GM10266 (cell line): Measurements from ENCODE around the gene RAB1A.

Experiments
- DNase-seq: peaks from one replicate; pipeline ENCODE4 v3.0.0; 2012; ENCODE audit errors: extremely low spot score
- TF ChIP-seq, protein P1 (sequence below): IDR thresholded peaks from 2 replicates; pipeline ENCODE4 v1.5.1; 2012; ENCODE audit warnings: mild to moderate bottlenecking, low read depth; ENCODE audit not compliant: control insufficient read depth, insufficient read depth; ENCODE audit errors: missing control alignments

The RAB1A gene

DNA sequence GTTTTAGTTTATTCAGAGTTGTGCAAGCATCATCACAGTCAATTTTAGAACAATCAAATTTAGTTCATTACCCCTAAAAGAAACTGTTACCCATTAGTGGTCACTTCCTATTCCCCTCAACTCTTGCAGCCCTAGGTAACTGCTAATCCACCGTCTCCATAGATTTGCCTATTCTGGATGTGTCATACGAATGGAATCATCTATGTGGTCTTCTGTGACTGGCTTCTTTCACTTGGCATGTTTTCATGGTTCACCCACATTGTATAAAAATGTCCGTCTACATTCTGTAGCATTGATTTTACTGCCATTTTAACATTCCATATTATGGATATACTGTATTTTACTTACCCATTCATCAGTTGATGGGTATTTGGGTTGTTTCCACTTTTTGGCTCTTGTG, 79.0 kb downstream of the RAB1A start:
- no peak for DNase-seq
- TF ChIP-seq, protein P1, sequence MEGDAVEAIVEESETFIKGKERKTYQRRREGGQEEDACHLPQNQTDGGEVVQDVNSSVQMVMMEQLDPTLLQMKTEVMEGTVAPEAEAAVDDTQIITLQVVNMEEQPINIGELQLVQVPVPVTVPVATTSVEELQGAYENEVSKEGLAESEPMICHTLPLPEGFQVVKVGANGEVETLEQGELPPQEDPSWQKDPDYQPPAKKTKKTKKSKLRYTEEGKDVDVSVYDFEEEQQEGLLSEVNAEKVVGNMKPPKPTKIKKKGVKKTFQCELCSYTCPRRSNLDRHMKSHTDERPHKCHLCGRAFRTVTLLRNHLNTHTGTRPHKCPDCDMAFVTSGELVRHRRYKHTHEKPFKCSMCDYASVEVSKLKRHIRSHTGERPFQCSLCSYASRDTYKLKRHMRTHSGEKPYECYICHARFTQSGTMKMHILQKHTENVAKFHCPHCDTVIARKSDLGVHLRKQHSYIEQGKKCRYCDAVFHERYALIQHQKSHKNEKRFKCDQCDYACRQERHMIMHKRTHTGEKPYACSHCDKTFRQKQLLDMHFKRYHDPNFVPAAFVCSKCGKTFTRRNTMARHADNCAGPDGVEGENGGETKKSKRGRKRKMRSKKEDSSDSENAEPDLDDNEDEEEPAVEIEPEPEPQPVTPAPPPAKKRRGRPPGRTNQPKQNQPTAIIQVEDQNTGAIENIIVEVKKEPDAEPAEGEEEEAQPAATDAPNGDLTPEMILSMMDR, result no peak

DNA sequence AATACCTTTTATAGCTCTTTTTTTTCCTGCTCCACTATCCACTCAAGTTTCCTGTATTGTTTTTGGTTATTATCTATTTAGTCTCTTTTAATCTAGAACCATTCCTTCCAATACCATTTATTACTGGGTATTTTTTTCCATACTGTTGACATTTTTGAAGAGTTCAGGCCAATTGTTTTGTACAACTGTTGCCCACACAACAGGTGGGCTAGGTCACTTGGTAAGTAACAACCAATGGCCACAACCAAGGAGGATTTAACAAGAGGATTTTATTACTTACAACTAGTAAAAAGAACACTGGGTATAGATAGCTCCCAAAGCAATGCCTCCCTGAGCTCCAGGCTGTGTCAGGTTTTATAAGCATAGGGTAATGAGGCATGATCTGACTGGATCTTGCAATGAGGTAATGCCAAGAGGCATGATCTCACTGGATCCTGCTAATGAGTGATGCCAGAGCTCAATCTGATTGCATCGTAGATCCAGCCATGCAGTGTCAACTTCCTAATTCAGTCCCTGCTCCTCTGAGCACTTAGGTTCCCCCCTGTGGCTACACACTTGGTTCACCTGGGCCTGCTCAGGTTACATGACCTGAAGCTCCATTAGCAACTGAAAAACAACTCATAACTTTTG, 80.8 kb downstream of the RAB1A start:
- DNase-seq, result no peak
- TF ChIP-seq, protein P1, result no peak

DNA sequence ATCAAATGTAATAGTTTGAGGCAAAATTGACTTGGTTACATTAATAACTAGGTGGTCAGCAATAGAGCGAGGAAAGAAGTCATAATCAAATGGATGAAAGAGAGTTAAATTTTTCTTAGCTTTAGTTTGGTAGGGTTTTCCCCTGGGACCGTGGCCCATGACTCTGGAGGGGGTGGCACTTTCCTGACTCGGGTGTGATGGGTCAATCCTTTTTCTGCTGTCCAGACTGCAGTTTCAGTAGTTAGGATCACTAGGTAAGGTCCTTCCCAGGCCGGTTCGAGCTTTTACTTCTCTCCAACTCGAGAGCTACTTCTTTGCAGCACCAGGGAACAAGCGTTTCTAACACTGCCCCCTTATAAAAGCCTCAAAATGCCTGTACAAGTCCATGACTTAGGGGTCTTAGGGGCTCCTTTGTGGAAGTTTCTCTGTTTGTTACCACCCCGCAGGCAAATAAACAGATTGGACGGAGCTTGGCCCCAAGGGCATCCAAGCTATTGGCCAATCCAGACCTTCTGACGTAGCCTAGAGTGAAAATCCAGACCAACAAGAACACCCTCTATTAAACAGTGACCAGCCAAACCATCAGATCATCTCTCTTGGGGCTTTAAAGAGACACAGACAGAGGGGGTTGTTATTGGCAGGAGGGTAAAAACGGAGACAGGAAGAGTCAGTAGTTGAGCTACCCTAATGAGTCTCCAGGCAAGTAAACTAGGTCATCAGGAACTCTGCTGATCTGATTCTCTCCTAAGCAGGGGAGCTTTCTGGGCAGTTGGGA, 83.1 kb downstream of the RAB1A start:
- TF ChIP-seq, protein P1, result no peak
- no peak for DNase-seq

DNA sequence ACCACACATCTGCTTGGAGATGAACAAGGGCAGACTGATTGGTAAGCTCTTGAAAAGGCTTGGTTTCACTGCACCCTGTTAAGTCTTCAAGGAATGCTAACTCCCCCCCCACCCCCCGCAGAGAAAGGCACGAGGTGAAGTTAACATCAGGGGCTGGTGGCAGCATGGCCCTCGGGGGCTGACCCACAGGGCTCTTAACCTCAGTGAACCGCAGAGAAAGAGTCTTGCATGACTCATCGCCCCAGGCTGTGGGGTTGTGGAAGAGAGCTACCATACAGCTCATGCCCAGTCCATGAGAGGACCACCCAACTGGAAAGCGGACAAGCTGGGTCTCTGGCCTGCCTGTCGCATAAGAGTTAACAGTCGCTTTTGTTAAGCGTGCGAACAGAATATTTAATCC, 84.3 kb downstream of the RAB1A start:
- TF ChIP-seq, protein P1, result no peak
- no peak for DNase-seq

DNA sequence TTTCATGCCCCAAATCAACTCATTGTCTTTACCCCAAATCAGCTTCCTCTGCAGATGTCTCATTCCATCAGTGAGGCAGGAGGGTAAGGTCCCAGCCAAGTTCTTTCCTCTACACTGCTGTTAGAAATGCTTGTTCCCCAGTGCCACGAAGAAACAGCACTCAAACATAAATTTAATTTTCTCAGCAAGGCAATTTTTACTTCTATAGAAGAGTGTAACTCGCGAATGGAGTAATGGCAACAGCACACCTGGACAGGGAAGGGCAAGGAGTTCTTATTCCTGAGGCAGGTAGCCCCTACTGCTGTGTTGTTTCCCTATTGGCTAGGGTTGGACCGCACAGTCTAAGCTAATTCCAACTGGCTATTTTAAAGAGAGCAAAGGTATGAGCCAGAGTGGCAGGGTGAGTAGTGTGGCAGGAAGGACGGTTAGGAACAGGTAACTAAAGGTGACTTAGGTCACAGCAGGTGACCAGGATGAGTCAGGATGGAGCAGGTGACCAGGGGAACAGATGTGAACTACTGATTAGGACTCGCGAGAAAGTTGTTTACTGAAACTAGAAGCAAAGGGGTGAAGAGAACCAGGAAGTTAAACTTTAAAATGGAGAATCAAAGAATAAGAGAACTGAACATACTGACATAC, 85.7 kb downstream of the RAB1A start:
- TF ChIP-seq, protein P1, result no peak
- no peak for DNase-seq

DNA sequence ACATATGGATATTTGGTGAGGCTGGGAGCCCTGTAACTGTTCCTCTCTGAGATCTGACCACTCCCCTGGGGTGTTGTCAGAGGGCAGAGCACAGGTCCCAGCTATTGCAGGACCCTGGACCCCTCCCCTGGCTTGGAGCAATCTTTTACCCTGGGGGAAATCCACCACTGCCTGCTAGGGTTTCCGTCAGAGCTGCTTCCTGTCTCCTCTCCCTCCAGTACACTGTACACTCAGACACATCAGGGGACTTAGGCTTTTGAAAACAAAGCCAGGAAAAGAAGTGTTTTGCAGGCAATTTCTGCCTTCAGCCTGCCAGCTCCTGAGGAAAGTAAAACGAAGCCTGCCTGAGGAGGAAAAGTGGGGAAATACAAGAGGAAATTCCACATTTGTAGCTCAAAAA, 86.9 kb downstream of the RAB1A start:
- no peak for DNase-seq
- TF ChIP-seq, protein P1, result no peak

DNA sequence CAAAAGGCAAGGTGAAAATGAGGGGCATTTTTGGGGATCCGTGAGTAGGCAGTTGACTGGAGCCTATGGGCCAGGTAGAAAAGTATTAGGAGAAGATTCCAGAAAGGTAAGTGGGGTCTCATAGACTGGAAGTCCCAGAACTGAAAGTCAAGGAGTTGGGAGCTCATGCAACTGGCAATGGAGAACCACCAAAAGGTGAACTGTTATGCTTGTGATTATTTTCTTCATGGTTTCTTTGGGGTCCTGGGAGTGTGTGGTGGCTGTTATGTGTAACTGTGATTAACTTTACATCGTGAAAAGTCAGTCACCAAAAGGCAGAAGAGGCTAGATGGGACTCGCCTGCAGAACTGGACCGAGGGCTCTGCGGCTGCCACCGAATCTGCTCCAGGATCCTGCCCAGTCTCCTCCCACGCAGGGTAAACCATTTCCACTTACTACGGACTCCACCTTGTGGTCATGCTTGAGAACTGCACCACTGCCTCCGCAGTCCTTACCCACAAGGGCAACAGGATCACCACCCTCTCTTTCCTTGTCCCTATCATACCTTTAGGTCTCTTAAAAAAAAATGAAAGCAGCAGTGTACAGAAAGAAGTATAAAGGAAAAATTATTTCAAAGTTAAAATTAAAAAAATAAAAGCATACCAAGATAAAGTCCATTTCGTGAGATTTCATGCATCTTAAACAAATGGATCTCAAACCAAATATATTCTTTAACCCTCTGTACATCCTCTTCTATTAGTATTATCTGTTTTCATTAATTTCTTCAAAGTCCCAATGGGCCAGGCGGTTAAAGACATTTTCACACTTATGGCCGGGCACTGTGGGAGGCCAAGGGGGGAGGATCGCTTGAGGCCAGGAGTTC, 89.3 kb downstream of the RAB1A start:
- DNase-seq, result peak; percentile 73
- TF ChIP-seq, protein P1, result peak; percentile 94
